Measurements from ENCODE around the gene CDPF1. TPM values are rescaled to one million over a fixed set of nuclear protein-coding genes. Genes with fewer than 3 reads are reported as not detected.
A peak's percentile ranks its signal among the peaks of the same experiment; 100 is the strongest.

Gene CDPF1
- total and polyA plus RNA-seq, 2 experiments from 2014 or later, result 10.1 to 14.5 TPM

GRCh38 chr22:46251816-46252380 lies 1.8 kb upstream of the CDPF1 start:
- Histone ChIP-seq H3K27ac (ENCODE audit: low read depth) (no peak overlapping the region), H3K9me2 (ENCODE audit: insufficient read depth) (no peaks in the 10 kb centered on the region), H3K27me3 (ENCODE audit: insufficient read depth) (peaks cover 10% of the 10 kb centered on the region), H3K4me1 (ENCODE audit: insufficient read depth) (peaks cover 6% of the 10 kb centered on the region), H4K20me1 (replicated peaks; ENCODE audit: insufficient read depth) (no peaks in the 10 kb centered on the region), H2AFZ (no peak overlapping the region), H3K4me3 (no peak overlapping the region), H3F3A (replicated peaks; ENCODE audit: low read depth) (no peaks in the 10 kb centered on the region), H3K4me2 (no peak overlapping the region), H3K36me3 (ENCODE audit: insufficient read depth) (no peaks in the 10 kb centered on the region), H3K79me2 (replicated peaks; ENCODE audit: insufficient read depth) (no peaks in the 10 kb centered on the region)
- TF ChIP-seq JUNB (IDR thresholded peaks at IDR 0.05; ENCODE audit: unreplicated experiment), result no peak
- TF ChIP-seq CREB1 (CRISPR knock-in tag; IDR thresholded peaks at IDR 0.05; ENCODE audit: low read depth), result no peak
- TF ChIP-seq ZNF114 (CRISPR knock-in tag; IDR thresholded peaks at IDR 0.05), result no peak
- TF ChIP-seq NANOG (IDR thresholded peaks at IDR 0.05; ENCODE audit: borderline replicate concordance), result no peak
- no peak for TF ChIP-seq CTCF (conservative IDR thresholded peaks at IDR 0.05; ENCODE audit: low read depth in 2 of 2)
- TF ChIP-seq ETS1 (IDR thresholded peaks at IDR 0.05), result no peak
- TF ChIP-seq EZH2 (IDR thresholded peaks at IDR 0.05; ENCODE audit: low read depth, unreplicated experiment), result no peak
- TF ChIP-seq EZH2phosphoT487 (IDR thresholded peaks at IDR 0.05; ENCODE audit: unreplicated experiment), result no peak
- no peak for TF ChIP-seq ZNF331 (CRISPR knock-in tag; IDR thresholded peaks at IDR 0.05; ENCODE audit: low read depth)
- TF ChIP-seq ZNF462 (CRISPR knock-in tag; IDR thresholded peaks at IDR 0.05), result no peak
- Mint-ChIP-seq H3K4me3 (peak overlapping the region; percentile 78; the same call in 1 of the 3 replicates), H3K9me3 (no peaks in the 10 kb centered on the region; the same call in 2 of the 3 replicates), H3K27ac (no peak overlapping the region), H3K36me3 (ENCODE audit: low read depth) (no peaks in the 10 kb centered on the region; the same call in 2 of the 3 replicates), H3K27me3 (ENCODE audit: insufficient read depth, low read depth, poor library complexity) (peaks cover 19% of the 10 kb centered on the region), H3K4me1 (peaks cover 14% of the 10 kb centered on the region)
- ATAC-seq (no peak), DNase-seq (ENCODE audit: low spot score) (no peak)

Data from GM23338 (cell line).